Stimulated activated CD4-positive, alpha-beta T cell treated with anti-CD3 and anti-CD28 coated beads, Interleukin-15, amount 100 ng/mL, for 1 hour (primary cell): ENCODE data around the gene UBE3C.
A peak's percentile ranks its signal among the peaks of the same experiment; 100 is the strongest.

Experiments used
- DNase-seq, 2 donors: peaks; one replicate each; pipeline ENCODE4 v3.0.0-alpha.2; 2020; ENCODE audit warnings: low read depth in 1 of 2, low spot score in 1 of 2

UBE3C gene

DNA sequence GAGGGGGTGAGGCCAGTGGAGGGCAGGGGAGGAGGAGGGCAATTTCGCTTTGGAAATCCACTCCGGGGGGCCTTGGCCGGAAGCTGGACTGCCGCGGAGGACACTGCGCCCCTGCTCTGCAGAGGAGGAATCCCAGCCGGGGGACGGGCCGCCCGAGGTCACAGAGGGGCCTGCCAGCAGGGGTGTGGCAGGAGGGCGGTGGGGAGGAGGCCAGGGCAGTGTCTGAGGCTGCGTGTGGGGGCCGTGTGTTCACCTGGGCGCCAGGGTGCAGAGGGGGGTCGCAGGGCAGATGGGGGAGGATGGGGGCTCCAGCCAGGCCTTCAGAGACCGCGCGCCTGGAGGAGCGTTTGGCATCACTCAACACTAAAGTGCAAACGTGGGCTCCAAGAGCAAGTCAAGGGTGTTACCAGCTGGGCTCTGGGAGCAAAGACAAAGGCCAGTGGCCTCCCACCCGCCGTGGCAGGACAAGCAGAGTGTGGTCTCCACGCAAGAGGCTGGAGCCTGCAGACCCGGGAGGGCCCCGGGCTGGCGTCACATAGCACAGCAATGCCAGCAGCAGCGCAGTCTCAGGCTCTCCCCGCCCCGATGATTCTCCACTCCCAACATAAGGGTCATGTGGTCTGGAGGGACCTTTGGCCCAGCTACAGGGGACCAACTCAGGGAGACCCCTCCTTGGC is 152.8 kb downstream of the UBE3C start:
- DNase-seq = no peak

DNA sequence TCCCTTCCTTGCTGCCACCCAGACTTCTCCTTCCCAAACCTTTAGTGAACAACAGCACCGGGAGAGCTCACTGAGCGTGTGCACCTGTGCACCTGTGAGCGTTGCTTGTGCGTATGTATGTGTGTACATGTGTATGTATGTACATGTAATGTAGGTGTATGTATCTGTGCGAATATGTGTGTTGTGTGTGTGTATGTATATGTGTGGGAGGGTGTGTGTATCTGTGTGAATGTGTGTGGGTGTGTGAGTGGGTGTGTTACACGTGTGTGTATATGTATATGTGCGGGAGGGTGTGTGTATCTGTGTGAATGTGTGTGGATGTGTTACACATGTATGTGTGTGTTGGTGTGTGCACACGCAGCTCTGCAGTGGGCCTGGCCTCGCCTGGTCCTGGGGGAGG is 153.5 kb downstream of the UBE3C start:
- no peak for DNase-seq

DNA sequence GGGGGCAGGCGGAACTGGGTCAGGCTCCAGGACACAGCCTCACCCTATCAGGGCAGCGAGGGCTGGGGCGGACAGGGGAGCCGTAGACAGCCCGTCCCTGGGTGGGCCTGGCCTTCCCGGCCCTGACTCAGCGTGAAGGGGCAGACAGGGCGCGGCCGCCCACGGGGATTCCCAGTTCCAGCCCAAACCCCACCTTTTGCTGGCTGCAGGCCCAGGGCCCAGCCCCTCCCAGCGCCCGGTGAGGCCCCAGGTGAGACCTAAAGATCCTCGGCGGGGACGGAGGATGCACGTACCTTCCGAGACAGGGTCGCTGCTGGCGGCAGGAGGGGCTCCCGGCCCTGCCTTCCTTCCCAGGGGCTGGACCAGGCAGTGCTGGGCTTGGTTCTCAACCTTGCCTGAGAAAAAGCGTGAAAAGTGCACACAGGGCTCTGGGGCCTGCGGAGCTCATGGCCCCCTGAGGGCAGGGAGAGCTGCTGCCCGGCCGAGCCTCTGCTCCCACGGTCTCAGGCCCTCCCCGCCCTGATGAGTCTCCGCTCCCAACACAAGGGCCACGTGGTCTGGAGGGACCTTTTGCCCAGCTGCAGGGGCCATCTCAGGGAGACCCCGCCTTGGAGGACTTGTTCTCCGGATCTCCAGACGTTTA is 154.2 kb downstream of the UBE3C start:
- DNase-seq = no peak

DNA sequence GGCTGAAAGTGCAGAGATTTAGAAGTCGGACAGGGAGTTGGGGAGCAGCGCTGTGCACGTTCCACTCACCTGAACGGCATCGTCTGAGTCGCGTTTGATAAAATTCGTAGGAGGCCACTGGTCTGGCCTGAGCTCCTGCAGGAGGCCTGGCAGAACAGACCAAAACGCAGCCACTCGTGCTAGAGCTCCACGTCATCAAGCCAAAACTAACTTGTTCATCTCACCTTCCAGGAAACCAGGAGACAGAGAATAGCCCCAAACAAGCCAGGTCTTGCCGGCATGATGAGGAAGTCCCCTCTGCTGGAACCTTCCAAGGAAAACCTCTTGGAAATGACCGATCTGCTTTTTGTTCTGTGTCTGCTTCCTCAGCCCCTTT is 154.7 kb downstream of the UBE3C start:
- no peak for DNase-seq

DNA sequence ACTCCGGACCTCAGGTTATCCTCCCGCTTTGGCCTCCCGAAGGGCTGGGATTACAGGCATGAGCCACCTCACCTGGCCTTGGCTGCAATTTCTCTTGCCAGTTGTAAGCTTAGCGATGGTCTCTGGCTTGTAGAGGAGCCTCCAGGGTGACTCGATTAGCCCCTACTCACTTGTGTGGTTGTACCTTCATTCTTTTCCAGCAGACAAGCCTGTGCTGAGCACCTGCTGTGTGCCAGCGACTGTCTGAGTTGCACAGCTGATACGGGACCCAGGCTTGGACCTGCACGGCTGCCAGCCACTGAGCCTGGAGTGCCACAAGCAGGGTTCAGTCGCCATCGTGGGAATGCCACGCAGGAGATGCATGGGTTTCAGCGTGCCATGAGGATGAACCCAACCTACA is 156.0 kb downstream of the UBE3C start:
- no peak for DNase-seq

DNA sequence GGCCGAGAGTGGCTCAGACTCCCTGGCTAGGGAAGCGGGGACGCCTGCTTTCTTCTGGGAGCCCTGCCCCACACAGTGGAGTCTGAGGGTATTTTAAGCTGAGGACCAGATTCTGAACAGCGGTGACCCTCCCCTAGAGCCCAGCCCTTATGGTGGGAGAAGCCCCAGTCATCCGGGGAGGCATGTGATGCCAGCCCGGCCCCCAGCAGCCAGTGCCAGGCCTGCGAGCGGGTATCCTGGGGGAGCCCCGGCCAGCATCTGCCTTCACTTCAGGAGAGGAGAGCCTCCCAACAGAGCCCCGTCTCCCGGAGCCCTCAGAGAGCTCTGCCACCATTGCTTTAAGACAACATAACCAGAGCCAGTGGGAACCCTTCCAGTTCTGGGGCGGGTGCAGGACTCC is 156.6 kb downstream of the UBE3C start:
- no peak for DNase-seq

DNA sequence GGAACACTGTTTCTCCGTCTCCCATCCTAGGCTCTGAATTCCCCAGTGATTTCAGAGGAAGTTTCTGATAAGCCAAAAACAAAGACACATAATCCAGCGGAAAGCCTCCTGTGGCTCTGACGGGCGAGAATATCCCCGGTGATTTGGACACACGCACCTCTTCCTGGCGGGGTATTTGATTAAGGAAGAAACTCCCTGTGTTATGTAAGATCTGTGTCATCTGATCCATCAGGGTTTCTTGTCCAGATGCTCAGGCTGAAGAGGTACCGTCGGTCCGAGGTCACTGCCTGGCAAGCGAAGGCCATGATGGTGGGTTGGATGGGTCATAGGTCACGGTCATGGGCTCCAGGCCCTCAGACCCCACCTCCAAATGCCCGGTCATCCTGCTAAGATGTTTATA is 158.5 kb downstream of the UBE3C start:
- DNase-seq = no peak

DNA sequence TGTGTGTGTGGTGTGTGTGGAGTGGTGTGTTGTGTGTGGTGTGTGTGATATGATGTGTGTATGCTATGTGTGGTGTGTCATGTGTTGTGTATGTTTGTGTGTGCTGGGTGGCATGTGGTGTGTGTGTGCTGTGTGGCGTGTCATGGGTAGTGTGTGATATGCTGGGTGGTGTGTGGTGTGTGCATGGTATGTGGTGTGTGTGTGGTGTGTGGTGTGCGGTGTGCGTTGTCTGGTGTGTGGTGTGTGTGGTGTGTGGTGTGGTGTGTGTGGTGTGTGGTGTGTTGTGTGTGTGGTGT is 160.5 kb downstream of the UBE3C start:
- no peak for DNase-seq

DNA sequence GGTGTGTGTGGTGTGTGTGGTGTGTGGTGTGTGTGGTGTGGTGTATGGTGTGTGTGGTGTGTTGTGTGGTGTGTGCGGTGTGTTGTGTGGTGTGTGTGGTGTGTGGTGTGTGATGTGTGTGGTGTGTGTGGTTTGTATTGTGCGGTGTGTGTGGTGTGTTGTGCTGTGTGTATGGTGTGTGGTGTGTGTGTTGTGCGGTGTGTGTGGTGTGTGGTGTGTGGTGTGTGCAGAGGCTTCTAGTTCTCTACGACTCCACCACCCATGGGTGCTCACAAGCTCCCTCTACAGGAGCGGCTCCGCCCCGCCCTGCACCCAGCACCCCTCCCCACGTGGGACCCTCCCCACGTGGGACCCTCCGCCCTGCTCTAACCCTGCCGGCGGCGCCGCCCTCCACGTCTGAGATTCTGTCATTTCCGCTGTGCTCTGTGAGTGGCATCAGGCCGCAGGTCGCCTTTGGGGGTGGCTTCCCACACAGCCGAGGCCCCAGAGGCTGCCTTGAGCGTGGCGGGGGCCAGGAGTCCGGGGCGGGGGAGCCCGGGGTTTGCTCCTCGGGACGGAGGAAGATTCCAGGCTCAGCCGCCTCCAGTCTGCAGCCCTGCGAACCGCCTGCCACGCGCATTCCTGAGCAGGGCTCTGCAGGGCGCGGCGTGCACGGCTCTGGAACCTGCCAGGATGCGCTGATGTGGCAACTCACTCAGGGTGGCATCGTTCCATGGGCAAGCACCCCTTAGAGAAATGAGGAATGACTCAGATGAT is 161.1 kb downstream of the UBE3C start:
- peak in 1 of 2 donors; percentile 6 for DNase-seq

DNA sequence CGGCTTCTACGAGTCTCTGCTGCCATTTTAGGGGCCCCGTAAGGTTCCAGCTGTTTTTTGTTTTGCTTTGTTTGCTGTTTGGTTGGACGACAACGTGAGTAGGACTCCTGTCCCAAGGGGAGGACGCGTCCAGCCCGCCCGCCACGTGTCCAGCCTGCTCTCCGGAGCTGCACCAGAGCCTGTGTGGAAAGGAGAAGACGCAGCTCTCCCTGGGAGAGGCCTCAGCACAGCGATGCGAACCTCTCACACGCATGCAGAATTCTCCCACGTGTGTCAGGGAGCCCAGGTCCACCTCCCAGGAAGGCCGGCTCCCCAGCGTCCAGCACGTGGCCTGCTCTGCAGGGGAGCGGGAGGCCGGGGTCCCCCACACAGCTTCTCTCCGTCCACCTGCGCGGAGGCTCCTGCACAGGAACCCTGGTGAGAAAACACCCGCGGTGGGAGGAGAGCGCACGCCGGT is 161.7 kb downstream of the UBE3C start:
- no peak for DNase-seq

DNA sequence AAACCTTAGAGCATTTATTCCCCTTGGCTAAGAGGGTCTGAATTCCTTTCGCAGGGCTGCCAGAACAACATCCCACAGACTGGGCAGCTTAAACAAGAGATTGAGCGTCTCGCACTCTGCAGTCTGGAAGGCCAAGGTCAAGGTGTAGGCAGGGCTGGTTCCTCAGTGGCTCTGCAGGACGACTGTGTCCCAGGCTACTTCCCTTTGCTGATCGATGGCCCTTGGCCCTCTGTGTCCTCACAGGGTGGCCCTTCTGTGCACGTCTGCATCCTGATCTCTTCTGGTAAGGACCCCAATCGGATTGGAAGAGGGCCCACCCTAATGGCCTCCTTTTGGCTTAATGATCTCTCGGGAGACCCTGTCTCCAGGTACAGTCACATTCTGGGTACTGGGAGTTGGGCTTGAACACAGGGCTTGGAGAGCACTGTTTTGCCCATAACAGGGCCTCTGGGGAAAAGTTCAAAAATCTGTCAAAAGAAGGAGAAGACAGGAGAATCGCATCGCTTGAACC is 162.9 kb downstream of the UBE3C start:
- no peak for DNase-seq

DNA sequence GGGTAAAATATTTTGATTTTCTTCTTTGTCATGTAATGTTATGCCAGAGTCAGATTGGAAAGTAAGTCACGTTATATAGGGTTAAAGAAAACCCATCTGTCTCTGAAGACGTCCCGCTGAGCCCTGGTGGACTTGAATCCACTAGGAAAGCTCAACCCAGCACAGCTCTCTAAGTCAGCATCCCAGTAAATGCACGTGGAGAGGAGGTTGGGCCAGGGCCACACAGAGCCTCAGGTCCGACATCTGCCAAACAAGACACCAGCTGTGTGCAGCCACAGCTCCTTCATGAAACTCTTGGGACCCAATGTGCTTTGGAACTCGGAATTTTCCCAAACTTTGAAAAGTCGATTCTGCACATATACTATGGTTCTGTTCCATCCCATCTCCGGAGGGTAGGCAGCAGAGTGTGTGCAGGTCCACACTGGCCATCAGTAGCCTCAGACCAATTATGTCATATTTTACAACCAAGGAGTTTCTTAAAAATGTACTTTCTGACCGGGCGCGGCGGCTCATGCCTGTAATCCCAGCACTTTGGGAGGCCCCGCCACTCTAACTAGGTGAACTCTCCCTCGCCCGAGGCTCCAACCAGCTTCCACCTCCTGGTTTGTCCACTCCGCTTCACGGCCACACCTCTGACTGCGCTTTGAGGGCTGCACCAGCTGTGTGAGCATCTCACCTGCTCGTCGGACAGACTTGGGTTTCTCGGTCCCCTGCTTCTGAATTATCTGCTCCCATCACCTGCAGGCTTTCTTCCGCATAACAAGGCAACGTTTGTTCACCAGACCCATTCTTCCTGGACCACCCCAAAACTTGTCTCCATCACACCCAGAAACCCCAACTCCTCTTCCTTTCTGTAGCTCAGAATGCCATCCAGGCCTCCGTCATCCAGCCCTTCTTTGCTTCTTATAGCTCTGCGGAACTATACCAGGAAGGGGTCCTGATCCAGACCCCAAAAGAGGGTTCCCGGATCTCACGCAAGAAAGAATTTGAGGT is 168.4 kb downstream of the UBE3C start:
- no peak for DNase-seq

DNA sequence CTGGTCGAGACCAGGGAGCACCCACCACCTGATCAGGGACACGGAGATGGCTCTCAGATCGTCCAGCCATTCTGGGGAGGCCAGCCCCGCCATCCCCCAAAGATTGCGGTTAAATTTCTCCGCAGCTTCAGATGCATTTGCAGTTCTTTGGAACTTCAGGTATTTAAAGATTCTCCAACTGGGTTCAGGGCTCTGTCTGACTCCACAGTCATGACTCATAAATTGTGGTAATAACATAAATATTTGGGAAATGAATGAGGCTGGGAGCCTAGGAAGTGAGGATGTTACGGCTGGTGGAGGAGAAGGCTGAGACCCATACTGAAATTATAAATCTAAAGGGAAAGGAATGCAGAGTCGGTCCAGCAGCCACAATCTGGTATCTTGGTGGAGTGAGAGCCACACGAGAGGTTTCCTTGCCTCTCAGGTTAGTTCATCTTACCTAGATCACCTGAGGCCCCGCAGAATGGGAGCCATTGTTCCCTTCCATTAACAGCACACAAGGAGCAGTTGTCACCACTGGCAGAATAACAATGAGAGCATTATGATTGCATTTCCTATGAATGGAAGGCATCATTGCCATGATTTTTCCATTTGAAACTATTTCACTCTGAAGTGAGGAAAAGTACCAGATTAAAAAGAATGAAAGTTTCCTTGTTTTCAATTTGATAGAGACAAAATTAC is 171.4 kb downstream of the UBE3C start:
- DNase-seq = no peak

DNA sequence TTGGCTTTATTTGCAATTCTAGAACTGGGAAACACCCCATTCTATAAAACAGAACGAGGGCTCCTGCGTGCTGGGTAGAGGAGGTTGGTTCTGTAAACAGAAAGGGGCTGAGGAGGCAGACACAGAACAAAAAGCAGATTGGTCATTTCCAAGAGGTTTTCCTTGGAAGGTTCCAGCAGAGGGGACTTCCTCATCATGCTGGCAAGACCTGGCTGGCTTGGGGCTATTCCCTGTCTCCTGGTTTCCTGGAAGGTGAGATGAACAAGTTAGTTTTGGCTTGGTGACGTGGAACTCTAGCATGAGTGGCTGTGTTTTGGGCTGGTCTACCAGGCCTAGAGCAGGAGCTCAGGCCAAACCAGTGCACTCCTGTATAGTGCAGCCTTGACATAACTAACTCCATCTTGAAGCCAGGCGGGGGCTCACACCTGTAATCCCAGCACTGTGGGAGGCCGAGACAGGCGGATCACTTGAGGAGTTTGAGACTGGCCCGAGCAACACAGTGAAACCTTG is 172.0 kb downstream of the UBE3C start:
- DNase-seq = no peak

DNA sequence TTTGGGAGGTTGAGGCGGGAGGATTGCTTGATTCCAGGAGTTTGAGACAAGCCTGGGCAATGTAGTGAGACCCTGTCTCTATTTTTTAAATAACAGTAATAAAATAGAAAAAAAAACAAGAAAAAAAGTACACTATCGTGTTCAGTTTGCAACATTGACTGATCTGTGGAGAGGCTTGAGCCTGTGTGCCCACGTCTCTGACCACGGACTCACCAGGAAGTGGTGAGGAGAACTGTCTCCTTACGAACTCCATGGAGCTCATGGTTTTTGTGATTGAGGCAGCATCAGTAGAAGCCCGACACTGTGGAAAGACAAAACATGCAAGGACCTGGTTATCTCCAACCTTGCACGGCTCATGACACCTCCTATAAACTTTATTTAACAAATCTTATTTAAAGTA is 174.2 kb downstream of the UBE3C start:
- DNase-seq = no peak

DNA sequence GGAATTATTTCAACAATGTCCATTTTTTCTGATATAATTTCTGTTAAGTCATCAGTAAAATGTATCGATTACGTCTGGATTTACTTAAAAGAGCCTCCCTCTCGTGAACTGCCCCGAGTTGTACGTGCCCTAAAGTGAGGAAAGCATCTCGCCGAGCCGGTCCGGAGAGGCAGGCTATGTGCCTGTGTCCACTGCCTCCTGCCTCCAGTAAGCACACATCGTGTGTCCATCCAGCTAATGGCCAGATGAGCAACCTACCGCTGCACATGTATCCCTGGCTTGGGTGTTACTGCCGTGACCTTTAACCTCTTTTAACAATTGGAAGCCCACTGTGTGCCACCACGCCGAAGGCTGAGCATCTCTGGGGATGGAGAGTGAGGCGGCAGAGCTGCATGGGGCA is 174.9 kb downstream of the UBE3C start:
- no peak for DNase-seq

DNA sequence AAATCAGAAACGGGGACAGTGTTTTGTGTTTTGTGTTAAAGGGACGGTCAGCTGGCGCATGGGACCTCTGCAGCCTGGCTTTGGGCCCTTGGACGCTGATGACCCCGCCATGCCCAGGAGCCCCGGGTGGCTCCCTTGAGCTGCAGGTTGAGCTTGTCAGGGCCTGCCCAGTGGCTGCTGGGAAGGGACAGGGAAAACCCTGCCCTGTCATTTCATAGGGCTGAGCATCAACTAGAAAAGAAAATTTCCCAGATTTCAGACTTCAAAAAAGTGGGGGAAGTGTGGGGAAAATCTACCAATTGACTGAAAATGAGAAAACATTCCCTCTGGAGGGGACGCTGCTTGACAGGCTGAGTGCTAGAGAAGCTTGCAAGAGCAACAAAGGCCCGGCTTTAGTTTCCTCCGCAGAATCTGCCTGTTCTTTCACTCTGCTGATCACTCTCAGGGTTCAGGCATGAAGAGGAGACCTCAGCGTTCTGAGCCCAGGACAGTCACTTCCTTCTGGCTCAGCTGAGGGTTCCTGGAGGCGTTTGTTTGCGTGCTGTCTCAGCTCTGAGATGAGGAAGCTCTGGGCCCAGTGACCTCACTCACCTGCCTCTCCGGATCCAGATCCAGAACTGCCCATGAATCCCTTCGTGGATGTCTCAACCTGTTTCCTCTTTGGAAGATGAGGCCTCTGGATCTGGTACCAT is 179.4 kb downstream of the UBE3C start:
- no peak for DNase-seq
